ENCODE data around the gene ARHGAP24. TPM values are rescaled to one million over a fixed set of nuclear protein-coding genes. Genes with fewer than 3 reads are reported as not detected.

The ARHGAP24 gene
- total and polyA plus RNA-seq, 2 donors (not counting 3 experiments of a cell fraction or from before 2014, with no cell fraction given): 52.1 to 79.4 TPM

DNA sequence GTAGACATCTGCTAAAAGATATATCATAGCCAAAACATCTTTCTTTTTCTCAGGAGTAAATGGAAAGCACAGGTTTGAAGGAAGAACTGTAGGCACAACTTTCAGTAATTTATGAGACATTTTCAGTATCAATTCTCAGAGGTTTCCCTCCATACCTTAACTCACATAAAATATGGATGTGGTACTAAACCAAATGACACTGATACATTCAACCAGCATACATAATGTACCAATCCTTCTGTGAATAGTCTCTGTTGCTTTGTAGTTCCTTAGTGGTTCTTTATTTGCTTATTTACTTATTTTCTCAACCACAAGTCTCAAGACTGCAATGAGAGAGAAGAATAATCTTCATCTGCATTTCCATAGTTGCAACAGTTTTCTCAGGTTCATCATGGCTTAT, 96.1 kb downstream of the ARHGAP24 start:
- TF ChIP-seq MYC (IDR thresholded peaks at IDR 0.05; ENCODE audit: low read depth, low read length): no peak
- TF ChIP-seq POLR2A (IDR thresholded peaks at IDR 0.05; ENCODE audit: low read depth, low read length): no peak
- TF ChIP-seq FOS (IDR thresholded peaks at IDR 0.05; ENCODE audit: borderline replicate concordance, insufficient read depth, low read length): no peak
- TF ChIP-seq, protein P1, sequence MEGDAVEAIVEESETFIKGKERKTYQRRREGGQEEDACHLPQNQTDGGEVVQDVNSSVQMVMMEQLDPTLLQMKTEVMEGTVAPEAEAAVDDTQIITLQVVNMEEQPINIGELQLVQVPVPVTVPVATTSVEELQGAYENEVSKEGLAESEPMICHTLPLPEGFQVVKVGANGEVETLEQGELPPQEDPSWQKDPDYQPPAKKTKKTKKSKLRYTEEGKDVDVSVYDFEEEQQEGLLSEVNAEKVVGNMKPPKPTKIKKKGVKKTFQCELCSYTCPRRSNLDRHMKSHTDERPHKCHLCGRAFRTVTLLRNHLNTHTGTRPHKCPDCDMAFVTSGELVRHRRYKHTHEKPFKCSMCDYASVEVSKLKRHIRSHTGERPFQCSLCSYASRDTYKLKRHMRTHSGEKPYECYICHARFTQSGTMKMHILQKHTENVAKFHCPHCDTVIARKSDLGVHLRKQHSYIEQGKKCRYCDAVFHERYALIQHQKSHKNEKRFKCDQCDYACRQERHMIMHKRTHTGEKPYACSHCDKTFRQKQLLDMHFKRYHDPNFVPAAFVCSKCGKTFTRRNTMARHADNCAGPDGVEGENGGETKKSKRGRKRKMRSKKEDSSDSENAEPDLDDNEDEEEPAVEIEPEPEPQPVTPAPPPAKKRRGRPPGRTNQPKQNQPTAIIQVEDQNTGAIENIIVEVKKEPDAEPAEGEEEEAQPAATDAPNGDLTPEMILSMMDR (IDR thresholded peaks at IDR 0.05; ENCODE audit: extremely low read depth in 1 of 2, insufficient read depth in 1 of 2, low read depth in 1 of 2, low read length in 2 of 2): no peak
- TF ChIP-seq POLR2AphosphoS5 (IDR thresholded peaks at IDR 0.05; ENCODE audit: insufficient read depth, low read depth, low read length): no peak
- TF ChIP-seq JUN (IDR thresholded peaks at IDR 0.05; ENCODE audit: borderline replicate concordance, insufficient read depth, insufficient read length, low read depth): no peak
- TF ChIP-seq, protein P2, sequence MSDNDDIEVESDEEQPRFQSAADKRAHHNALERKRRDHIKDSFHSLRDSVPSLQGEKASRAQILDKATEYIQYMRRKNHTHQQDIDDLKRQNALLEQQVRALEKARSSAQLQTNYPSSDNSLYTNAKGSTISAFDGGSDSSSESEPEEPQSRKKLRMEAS (IDR thresholded peaks at IDR 0.05; ENCODE audit: insufficient read depth, insufficient read length): no peak
- no peak for TF ChIP-seq EZH2 (IDR thresholded peaks at IDR 0.05; ENCODE audit: borderline replicate concordance, low read depth, low read length, severe bottlenecking)
- TF ChIP-seq GATA2 (IDR thresholded peaks at IDR 0.05; ENCODE audit: insufficient read depth, insufficient read length, low read depth, low read length): no peak
- no peak for FAIRE-seq
- no peak for DNase-seq (ENCODE audit: low read depth, low spot score)
- CTCF ChIA-PET: no interaction called here
- H3K4me2 ChIP-seq (ENCODE audit: insufficient read depth, low read length): no peak overlapping the region
- no peaks in the 10 kb centered on the region for H3K4me1 ChIP-seq (ENCODE audit: control insufficient read depth, extremely low read depth, insufficient read depth, low read length)
- no peaks in the 10 kb centered on the region for H3K9me1 ChIP-seq (replicated peaks; ENCODE audit: control insufficient read depth, extremely low read depth, insufficient read depth, low read length)
- H2AFZ ChIP-seq (ENCODE audit: low read depth, low read length): no peak overlapping the region
- H4K20me1 ChIP-seq (replicated peaks; ENCODE audit: control insufficient read depth, extremely low read depth, insufficient read depth, low read length): no peaks in the 10 kb centered on the region
- peaks cover 0 to 6% of the 10 kb centered on the region in 2 experiments for H3K27me3 ChIP-seq (ENCODE audit: control insufficient read depth in 2 of 2, insufficient read depth in 2 of 2, low read length in 2 of 2)
- no peak overlapping the region for H3K4me3 ChIP-seq (replicated peaks in 1 of 3; ENCODE audit: insufficient read depth in 1 of 3, low read depth in 1 of 3, low read length in 3 of 3)
- no peaks in the 10 kb centered on the region for H3K9me3 ChIP-seq (replicated peaks; ENCODE audit: control insufficient read depth, insufficient read depth, low read length)
- POLR2A ChIA-PET: no interaction called here
- no peaks in the 10 kb centered on the region for H3K36me3 ChIP-seq (ENCODE audit: control insufficient read depth in 2 of 2, extremely low read depth in 1 of 2, insufficient read depth in 2 of 2, low read length in 2 of 2)
- intact Hi-C loops (cut with micrococcal nuclease) (no loop called here), dilution Hi-C loops (cut with MboI; ENCODE audit: extremely low pct_ligation_motif_present, low sequenced_read_pairs) (no loop called here)
- no peaks in the 10 kb centered on the region for H3K79me2 ChIP-seq (ENCODE audit: control insufficient read depth, insufficient read depth, low read length)
- H3K9ac ChIP-seq (replicated peaks; ENCODE audit: extremely low read depth, insufficient read depth, low read length): no peak overlapping the region
- BruUV-seq (replicated peaks): no TSS peak
- H3K27ac ChIP-seq (ENCODE audit: insufficient read depth, low read depth, low read length): no peak overlapping the region

All from endothelial cell of umbilical vein (primary cell).